Measurements from ENCODE around the gene FREM1. TPM values are rescaled to one million over a fixed set of nuclear protein-coding genes. Genes with fewer than 3 reads are reported as not detected.

The FREM1 gene
- total RNA-seq, 1 donor from 2014 or later: not detected

DNA sequence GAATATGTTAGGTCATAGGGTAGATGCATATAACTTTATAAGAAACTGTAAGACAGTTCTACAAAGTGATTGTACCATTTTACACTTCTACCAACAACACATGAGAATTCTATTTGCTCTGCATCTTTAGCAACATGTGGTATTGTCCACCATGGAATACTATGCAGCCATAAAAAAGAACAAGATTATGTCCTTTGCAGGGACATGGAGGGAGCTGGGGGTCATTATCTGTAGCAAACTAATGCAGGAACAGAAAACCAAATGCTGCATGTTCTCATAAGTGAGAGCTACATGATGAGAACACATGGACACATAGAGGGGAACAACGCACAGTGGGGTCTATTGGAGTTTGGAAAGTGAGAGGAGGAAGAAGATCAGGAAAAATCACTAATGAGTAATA, 165.5 kb downstream of the FREM1 start:
- Mint-ChIP-seq H3K4me3 (no peak overlapping the region), H3K27ac (no peak overlapping the region), H3K9me3 (no peaks in the 10 kb centered on the region), H3K27me3 (peaks cover 15% of the 10 kb centered on the region), H3K4me1 (no peaks in the 10 kb centered on the region), H3K36me3 (ENCODE audit: low read depth) (no peaks in the 10 kb centered on the region)
- CTCF ChIA-PET: no interaction called here
- intact Hi-C loops (cut with micrococcal nuclease): no loop called here
- ATAC-seq (ENCODE audit: low read depth): no peak
- TF ChIP-seq CTCF (IDR thresholded peaks at IDR 0.05): no peak
- DNase-seq: no peak
- POLR2A ChIA-PET: no interaction called here

GRCh38 chr9:14741369-14741768, 168.9 kb downstream of the FREM1 start:
- H3K4me3 Mint-ChIP-seq: no peak overlapping the region
- ATAC-seq (ENCODE audit: low read depth) (no peak), DNase-seq (no peak)
- no peaks in the 10 kb centered on the region for H3K9me3 Mint-ChIP-seq
- CTCF ChIA-PET: interaction anchor here (1.0 kb wide), 1 partner anchor 27 kb away, joined by 3 read pairs; no protein-coding TSS in a partner anchor
- intact Hi-C loops (cut with micrococcal nuclease): no loop called here
- H3K4me1 Mint-ChIP-seq: no peaks in the 10 kb centered on the region
- H3K27me3 Mint-ChIP-seq: peaks cover 20% of the 10 kb centered on the region
- no peak overlapping the region for H3K27ac Mint-ChIP-seq
- no peaks in the 10 kb centered on the region for H3K36me3 Mint-ChIP-seq (ENCODE audit: low read depth)
- POLR2A ChIA-PET: no interaction called here
- TF ChIP-seq CTCF (IDR thresholded peaks at IDR 0.05): no peak

GRCh38 chr9:14733133-14733532, 177.1 kb downstream of the FREM1 start:
- H3K27ac Mint-ChIP-seq: no peak overlapping the region
- no peaks in the 10 kb centered on the region for H3K9me3 Mint-ChIP-seq
- H3K27me3 Mint-ChIP-seq: peaks cover 12% of the 10 kb centered on the region
- ATAC-seq (ENCODE audit: low read depth) (no peak), DNase-seq (no peak)
- H3K4me1 Mint-ChIP-seq: no peaks in the 10 kb centered on the region
- H3K4me3 Mint-ChIP-seq: no peak overlapping the region
- CTCF ChIA-PET: no interaction called here
- POLR2A ChIA-PET: no interaction called here
- TF ChIP-seq CTCF (IDR thresholded peaks at IDR 0.05): no peak
- intact Hi-C loops (cut with micrococcal nuclease): no loop called here
- H3K36me3 Mint-ChIP-seq (ENCODE audit: low read depth): no peaks in the 10 kb centered on the region

DNA sequence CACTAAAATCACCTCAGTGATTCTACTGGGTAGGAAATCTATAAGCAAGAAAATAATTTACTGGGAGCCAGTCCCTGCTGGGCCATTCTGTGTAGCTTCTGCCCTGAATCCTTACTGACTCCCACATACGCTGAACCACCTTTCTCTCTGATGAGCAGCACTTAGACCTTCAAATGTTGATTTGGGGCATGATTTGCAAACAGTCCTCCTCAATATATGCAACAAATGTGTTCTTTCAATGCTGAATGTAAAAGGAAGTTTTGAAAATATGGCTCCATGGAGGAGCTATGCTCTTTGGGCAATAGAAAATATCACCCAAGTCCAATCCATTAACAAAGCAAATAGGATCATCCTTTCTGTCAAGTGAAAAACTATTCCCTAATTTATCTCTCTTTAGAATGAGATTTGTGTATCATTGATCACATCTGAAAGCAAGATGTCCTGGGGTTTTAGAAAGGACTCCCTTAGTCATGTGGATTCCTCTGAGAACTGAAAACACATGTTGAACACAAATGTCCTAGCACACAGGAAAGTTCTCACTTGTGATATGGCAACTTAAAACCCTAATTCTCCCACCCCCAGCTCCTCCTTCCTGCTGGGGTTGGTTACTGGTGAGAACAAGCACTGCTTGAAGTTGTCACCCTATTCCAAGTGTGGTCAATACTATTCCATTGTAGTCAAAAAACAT, 178.8 kb downstream of the FREM1 start:
- no peak overlapping the region for H3K27ac Mint-ChIP-seq
- no peaks in the 10 kb centered on the region for H3K36me3 Mint-ChIP-seq (ENCODE audit: low read depth)
- ChIA-PET CTCF (no interaction called here), POLR2A (no interaction called here)
- H3K4me1 Mint-ChIP-seq: no peaks in the 10 kb centered on the region
- H3K9me3 Mint-ChIP-seq: no peaks in the 10 kb centered on the region
- no peak overlapping the region for H3K4me3 Mint-ChIP-seq
- ATAC-seq (ENCODE audit: low read depth) (no peak), DNase-seq (no peak)
- intact Hi-C loops (cut with micrococcal nuclease): no loop called here
- no peak for TF ChIP-seq CTCF (IDR thresholded peaks at IDR 0.05)
- peaks cover 4% of the 10 kb centered on the region for H3K27me3 Mint-ChIP-seq

DNA sequence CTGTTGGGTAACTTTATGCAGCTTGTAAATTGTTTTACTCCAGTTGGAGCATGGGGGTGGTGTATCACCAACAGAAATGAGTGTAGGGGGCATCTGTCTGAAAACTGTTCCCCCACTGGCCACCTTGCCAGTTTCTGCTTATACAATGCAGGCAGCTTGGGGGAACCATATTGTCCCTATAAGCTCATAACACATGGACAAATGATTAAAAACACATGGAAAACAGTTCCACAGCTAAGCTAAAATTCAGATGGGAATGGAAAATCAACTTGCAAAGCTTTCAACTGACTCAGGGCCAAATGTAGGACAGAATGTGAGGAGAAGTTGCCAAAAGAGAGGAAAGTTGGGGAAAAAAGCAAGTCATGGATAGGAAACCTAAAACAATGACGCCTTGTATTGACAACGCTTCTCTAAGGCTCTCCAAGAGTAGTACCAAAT, 179.7 kb downstream of the FREM1 start:
- Mint-ChIP-seq H3K27me3 (peaks cover 3% of the 10 kb centered on the region), H3K36me3 (ENCODE audit: low read depth) (no peaks in the 10 kb centered on the region), H3K27ac (no peak overlapping the region), H3K4me3 (no peak overlapping the region), H3K4me1 (no peaks in the 10 kb centered on the region), H3K9me3 (no peaks in the 10 kb centered on the region)
- DNase-seq: no peak
- ChIA-PET POLR2A (no interaction called here), CTCF (no interaction called here)
- intact Hi-C loops (cut with micrococcal nuclease): no loop called here
- ATAC-seq (ENCODE audit: low read depth): no peak
- no peak for TF ChIP-seq CTCF (IDR thresholded peaks at IDR 0.05)

Data from activated B cell treated with CpG ODN at 0.5 μM for 24 hours (primary cell).